Karpas-422 (cell line): Measurements from ENCODE around the gene DNAH11. TPM values are rescaled to one million over a fixed set of nuclear protein-coding genes. Genes with fewer than 3 reads are reported as not detected.
A peak's percentile ranks its signal among the peaks of the same experiment; 100 is the strongest.

Source experiments
- DNase-seq: peaks from one replicate; pipeline ENCODE4 v3.0.0-alpha.2; 2015
- H2AFZ ChIP-seq: fragments of 200-600 bp; sonication (generic); 2 replicates; pipeline ENCODE4 v1.6.1; 2014; ENCODE audit warnings: antibody characterized with exemption, low read length, mixed read lengths
- H3K27ac ChIP-seq: fragments of 200-600 bp; sonication (generic); 2 replicates; pipeline ENCODE4 v1.5.1; 2014; ENCODE audit warnings: mild to moderate bottlenecking, low read length, moderate library complexity
- H3K27me3 ChIP-seq: fragments of 200-600 bp; sonication (generic); 2 replicates; pipeline ENCODE4 v1.6.1; 2014; ENCODE audit warnings: low read length, mixed read lengths
- H3K36me3 ChIP-seq: fragments of 200-600 bp; sonication (generic); 2 replicates; pipeline ENCODE4 v1.6.1; 2014; ENCODE audit warnings: low read length, mixed read lengths; ENCODE audit not compliant: insufficient read depth
- H3K4me1 ChIP-seq: fragments of 200-600 bp; sonication (generic); 2 replicates; pipeline ENCODE4 v1.6.1; 2014; ENCODE audit warnings: mild to moderate bottlenecking, low read length, mixed read lengths
- H3K4me2 ChIP-seq: fragments of 200-600 bp; sonication (generic); 2 replicates; pipeline ENCODE4 v1.6.1; 2014; ENCODE audit warnings: low read length, low read depth, mild to moderate bottlenecking; ENCODE audit not compliant: poor library complexity, severe bottlenecking
- H3K4me3 ChIP-seq: fragments of 200-600 bp; sonication (generic); 2 replicates; pipeline ENCODE4 v1.5.1; 2014; ENCODE audit warnings: mild to moderate bottlenecking, antibody characterized with exemption, low read length, mixed read lengths
- H3K79me2 ChIP-seq: fragments of 200-600 bp; sonication (generic); 2 replicates; pipeline ENCODE4 v1.6.1; 2014; ENCODE audit warnings: mild to moderate bottlenecking, low read length, mixed read lengths
- H3K9ac ChIP-seq: fragments of 200-600 bp; sonication (generic); 2 replicates; pipeline ENCODE4 v1.6.0; 2014; ENCODE audit warnings: low read length
- H3K9me2 ChIP-seq: fragments of 200-600 bp; sonication (generic), shearing (Covaris generic); replicated peaks from 2 replicates; pipeline ENCODE4 v1.6.0; 2014; ENCODE audit warnings: mild to moderate bottlenecking, low read length, moderate library complexity; ENCODE audit not compliant: insufficient read depth
- H3K9me3 ChIP-seq: fragments of 300-700, 200-600 bp; sonication (generic); 2 replicates; pipeline ENCODE4 v1.6.1; 2014; ENCODE audit warnings: low read length, mixed read lengths
- H4K20me1 ChIP-seq: fragments of 200-600 bp; sonication (generic); 2 replicates; pipeline ENCODE4 v1.6.1; 2014; ENCODE audit warnings: mild to moderate bottlenecking, antibody characterized with exemption, low read length, low read depth; ENCODE audit not compliant: insufficient read depth
- total RNA-seq: library from RNA; depleted of rRNA; stranded (reverse); fragments of >200 nt; shearing (Covaris generic); gene quantifications from 2 replicates; pipeline ENCODE4 v1.2.3, GENCODE V29; 2014; ENCODE audit warnings: low replicate concordance; rRNA removed

DNAH11 gene
- total RNA-seq: 0.04 TPM in 1 of 2 replicates, not detected in the other

GRCh38 chr7:21542891-21543527, at the start of gene DNAH11:
Gene DNAH11 (plus strand): TSS chr7:21543039. CDS start chr7:21543246, 207 bp downstream.
- Histone ChIP-seq H3K27ac (no peak within 1 kb of the TSS), H3K79me2 (no peaks in the 10 kb centered on the region), H3K9ac (no peak within 1 kb of the TSS), H3K4me2 (no peak within 1 kb of the TSS), H3K9me3 (no peaks in the 10 kb centered on the region), H4K20me1 (no peaks in the 10 kb centered on the region), H3K27me3 (no peaks in the 10 kb centered on the region), H3K4me3 (no peak within 1 kb of the TSS), H3K9me2 (no peaks in the 10 kb centered on the region), H3K36me3 (no peaks in the 10 kb centered on the region), H2AFZ (no peak within 1 kb of the TSS), H3K4me1 (no peaks in the 10 kb centered on the region)
- no peak for DNase-seq

- peaks cover 5% of the 10 kb centered on the region; the same call in 1 of the 2 replicates for H3K36me3 ChIP-seq
- H3K4me3 ChIP-seq: no peak overlapping the region
- no peak for DNase-seq
- no peaks in the 10 kb centered on the region for H3K9me2 ChIP-seq
- H3K9me3 ChIP-seq: peaks cover 24% of the 10 kb centered on the region
- H4K20me1 ChIP-seq: no peaks in the 10 kb centered on the region
- H3K27me3 ChIP-seq: no peaks in the 10 kb centered on the region
- H3K9ac ChIP-seq: no peak overlapping the region
- H2AFZ ChIP-seq: no peak overlapping the region
- H3K4me2 ChIP-seq: no peak overlapping the region
- H3K4me1 ChIP-seq: no peaks in the 10 kb centered on the region
- H3K27ac ChIP-seq: no peak overlapping the region
- H3K79me2 ChIP-seq: no peaks in the 10 kb centered on the region
Observed at GRCh38 chr7:21495731-21496130, 47.1 kb upstream of the DNAH11 start.

GRCh38 chr7:21497072-21497471, 45.8 kb upstream of the DNAH11 start:
- H3K9ac ChIP-seq: no peak overlapping the region
- H3K27ac ChIP-seq: no peak overlapping the region
- peaks cover 21% of the 10 kb centered on the region for H3K9me3 ChIP-seq
- DNase-seq: no peak
- no peak overlapping the region for H2AFZ ChIP-seq
- H3K4me3 ChIP-seq: no peak overlapping the region
- no peak overlapping the region for H3K4me2 ChIP-seq
- no peaks in the 10 kb centered on the region for H3K9me2 ChIP-seq
- no peaks in the 10 kb centered on the region for H3K27me3 ChIP-seq
- H3K4me1 ChIP-seq: no peaks in the 10 kb centered on the region
- no peaks in the 10 kb centered on the region for H4K20me1 ChIP-seq
- H3K79me2 ChIP-seq: no peaks in the 10 kb centered on the region
- H3K36me3 ChIP-seq: peaks cover 3% of the 10 kb centered on the region; the same call in 1 of the 2 replicates

- Histone ChIP-seq H3K9ac (no peak overlapping the region), H3K9me2 (no peaks in the 10 kb centered on the region), H3K9me3 (no peaks in the 10 kb centered on the region; the same call in 1 of the 2 replicates), H3K4me1 (no peaks in the 10 kb centered on the region), H3K27ac (no peak overlapping the region), H3K36me3 (peaks cover 3% of the 10 kb centered on the region; the same call in 1 of the 2 replicates), H3K4me2 (no peak overlapping the region), H4K20me1 (no peaks in the 10 kb centered on the region), H2AFZ (no peak overlapping the region), H3K4me3 (no peak overlapping the region), H3K27me3 (no peaks in the 10 kb centered on the region), H3K79me2 (no peaks in the 10 kb centered on the region)
- DNase-seq: no peak
Observed at GRCh38 chr7:21500117-21500832, 42.6 kb upstream of the DNAH11 start.

GRCh38 chr7:21504021-21504420, 38.8 kb upstream of the DNAH11 start:
- H3K9me2 ChIP-seq: no peaks in the 10 kb centered on the region
- H3K4me1 ChIP-seq: no peaks in the 10 kb centered on the region
- H3K36me3 ChIP-seq: no peaks in the 10 kb centered on the region
- no peak overlapping the region for H3K9ac ChIP-seq
- no peak overlapping the region for H2AFZ ChIP-seq
- no peak for DNase-seq
- H3K27me3 ChIP-seq: no peaks in the 10 kb centered on the region
- no peak overlapping the region for H3K27ac ChIP-seq
- no peak overlapping the region for H3K4me3 ChIP-seq
- H3K9me3 ChIP-seq: no peaks in the 10 kb centered on the region
- no peak overlapping the region for H3K4me2 ChIP-seq
- H3K79me2 ChIP-seq: no peaks in the 10 kb centered on the region
- H4K20me1 ChIP-seq: no peaks in the 10 kb centered on the region

- Histone ChIP-seq H3K4me3 (no peak overlapping the region), H2AFZ (no peak overlapping the region), H3K9me3 (no peaks in the 10 kb centered on the region), H3K27me3 (no peaks in the 10 kb centered on the region), H3K4me1 (no peaks in the 10 kb centered on the region), H3K9ac (no peak overlapping the region), H3K79me2 (no peaks in the 10 kb centered on the region), H3K9me2 (no peaks in the 10 kb centered on the region), H3K27ac (no peak overlapping the region), H3K36me3 (peaks cover 13% of the 10 kb centered on the region; the same call in 1 of the 2 replicates), H4K20me1 (no peaks in the 10 kb centered on the region), H3K4me2 (no peak overlapping the region)
- DNase-seq: peak; percentile 66
Observed at GRCh38 chr7:21507627-21508343, 35.1 kb upstream of the DNAH11 start.

GRCh38 chr7:21508538-21508937, 34.3 kb upstream of the DNAH11 start:
- no peak overlapping the region for H3K4me3 ChIP-seq
- peaks cover 13% of the 10 kb centered on the region; the same call in 1 of the 2 replicates for H3K36me3 ChIP-seq
- no peak overlapping the region for H2AFZ ChIP-seq
- no peak overlapping the region for H3K27ac ChIP-seq
- no peaks in the 10 kb centered on the region for H3K27me3 ChIP-seq
- H3K9me2 ChIP-seq: no peaks in the 10 kb centered on the region
- no peaks in the 10 kb centered on the region for H3K4me1 ChIP-seq
- DNase-seq: no peak
- no peaks in the 10 kb centered on the region for H3K79me2 ChIP-seq
- H4K20me1 ChIP-seq: no peaks in the 10 kb centered on the region
- no peak overlapping the region for H3K9ac ChIP-seq
- no peak overlapping the region for H3K4me2 ChIP-seq
- H3K9me3 ChIP-seq: no peaks in the 10 kb centered on the region

GRCh38 chr7:21514062-21514461, 28.8 kb upstream of the DNAH11 start:
- Histone ChIP-seq H3K79me2 (no peaks in the 10 kb centered on the region), H3K27ac (no peak overlapping the region), H4K20me1 (no peaks in the 10 kb centered on the region), H3K9me3 (no peaks in the 10 kb centered on the region), H3K27me3 (no peaks in the 10 kb centered on the region), H3K36me3 (peaks cover 13% of the 10 kb centered on the region; the same call in 1 of the 2 replicates), H2AFZ (no peak overlapping the region), H3K9ac (no peak overlapping the region), H3K4me3 (no peak overlapping the region), H3K4me1 (no peaks in the 10 kb centered on the region), H3K4me2 (no peak overlapping the region), H3K9me2 (no peaks in the 10 kb centered on the region)
- DNase-seq: no peak
